H1 (cell line): Measurements from ENCODE around the gene MMP15. TPM values are rescaled to one million over a fixed set of nuclear protein-coding genes. Genes with fewer than 3 reads are reported as not detected.

Source experiments
- CTCF ChIA-PET: fragments of 300-600 bp; sonication (Branson Sonifier 250); formaldehyde crosslinking; loops from one replicate; lab custom pipeline; 2021; ENCODE audit not compliant: partially characterized antibody; lab: Charles Lee
- POLR2A ChIA-PET: fragments of 300-600 bp; sonication (Branson Sonifier 250); formaldehyde crosslinking; loops from one replicate; lab custom pipeline; 2021; ENCODE audit warnings: inconsistent platforms; ENCODE audit not compliant: partially characterized antibody; lab: Charles Lee
- DNase-seq, 2 experiments: peaks; one replicate each; pipeline versions ENCODE4 v3.0.0 to v3.0.0-alpha.2; 2010 to 2022; ENCODE audit warnings: low spot score in 2 of 2, low read depth in 1 of 2, mixed read lengths in 1 of 2
- FAIRE-seq: peaks from 2 replicates; lab custom pipeline; 2011; peaks lifted over from hg19 to GRCh38; lab: Jason Lieb, UNC
- H2AFZ ChIP-seq: 2 replicates; pipeline ENCODE4 v1.8.1; 2012; ENCODE audit warnings: low read length, inconsistent platforms
- H2AK5ac ChIP-seq: 2 replicates; pipeline ENCODE4 v1.6.1; 2013; ENCODE audit warnings: low read depth, low read length
- H2BK120ac ChIP-seq: replicated peaks from 2 replicates; pipeline ENCODE3; 2013; ENCODE audit warnings: low read depth, low read length, inconsistent platforms
- H2BK12ac ChIP-seq: 2 replicates; pipeline ENCODE4 v1.6.1; 2013; ENCODE audit warnings: low read depth, low read length
- H2BK15ac ChIP-seq: 2 replicates; pipeline ENCODE4 v1.6.1; 2013; ENCODE audit warnings: low read length
- H2BK20ac ChIP-seq: 2 replicates; pipeline ENCODE4 v1.6.1; 2013; ENCODE audit warnings: low read length
- H2BK5ac ChIP-seq: 2 replicates; pipeline ENCODE4 v1.6.1; 2013; ENCODE audit warnings: low read depth, low read length
- H3K14ac ChIP-seq: 2 replicates; pipeline ENCODE4 v1.6.1; 2013; ENCODE audit warnings: inconsistent platforms; ENCODE audit not compliant: insufficient read length
- H3K18ac ChIP-seq: 2 replicates; pipeline ENCODE4 v1.6.1; 2013; ENCODE audit warnings: low read length; ENCODE audit errors: extremely low read depth
- H3K23ac ChIP-seq: 2 replicates; pipeline ENCODE4 v1.6.1; 2013; ENCODE audit warnings: inconsistent platforms; ENCODE audit not compliant: insufficient read length
- H3K23me2 ChIP-seq: 2 replicates; pipeline ENCODE4 v1.6.1; 2013; ENCODE audit warnings: low read depth, low read length
- H3K27ac ChIP-seq: 2 replicates; pipeline ENCODE4 v1.6.1; 2011; ENCODE audit warnings: low read depth, low read length, inconsistent platforms
- H3K27me3 ChIP-seq, 4 experiments: replicated peaks in 1 of 4; 1 replicate in 1 of 4; 2 replicates in 3 of 4; pipeline versions ENCODE4 v1.6.1 to v1.8.1; 2011 to 2013; ENCODE audit warnings: low read length in 3 of 4, mild to moderate bottlenecking in 3 of 4, inconsistent platforms in 2 of 4, mixed read lengths in 2 of 4, moderate library complexity in 1 of 4; ENCODE audit not compliant: control insufficient read depth in 3 of 4, insufficient read depth in 3 of 4; ENCODE audit errors: extremely low read depth in 1 of 4
- H3K36me3 ChIP-seq, 4 experiments: 2 replicates each; pipeline versions ENCODE4 v1.6.1 to v1.8.1; 2011 to 2013; ENCODE audit warnings: mild to moderate bottlenecking in 4 of 4, low read length in 3 of 4, moderate library complexity in 2 of 4, control low read depth in 1 of 4, inconsistent platforms in 1 of 4; ENCODE audit not compliant: insufficient read depth in 4 of 4, control insufficient read depth in 2 of 4
- H3K4ac ChIP-seq: replicated peaks from 2 replicates; pipeline ENCODE3; 2013; ENCODE audit warnings: low read length, low read depth, mixed read lengths, inconsistent platforms; ENCODE audit not compliant: insufficient read length
- H3K4me1 ChIP-seq, 4 experiments: replicated peaks in 1 of 4; 1 replicate in 1 of 4; 2 replicates in 3 of 4; pipeline versions ENCODE4 v1.6.1 to v1.8.1; 2011 to 2013; ENCODE audit warnings: low read length in 3 of 4, inconsistent platforms in 2 of 4, mixed read lengths in 1 of 4; ENCODE audit not compliant: insufficient read depth in 4 of 4, control insufficient read depth in 3 of 4
- H3K4me2 ChIP-seq, 2 experiments: 2 replicates each; pipeline versions ENCODE4 v1.6.1 to v1.8.1; 2011 to 2013; ENCODE audit warnings: low read depth in 2 of 2, low read length in 2 of 2, control low read depth in 1 of 2, inconsistent platforms in 1 of 2, mild to moderate bottlenecking in 1 of 2; ENCODE audit not compliant: insufficient read depth in 1 of 2
- H3K4me3 ChIP-seq, 4 experiments: fragments of 200-600, 300-600 bp in 1 of 4; sonication (generic), shearing (Covaris generic), sonication (Bioruptor Twin) in 1 of 4; 2 replicates each; pipeline versions ENCODE4 v1.5.1 to v1.8.1; 2011 to 2016; ENCODE audit warnings: low read length in 4 of 4, low read depth in 3 of 4, control low read depth in 2 of 4, inconsistent platforms in 2 of 4, mild to moderate bottlenecking in 2 of 4, mixed read lengths in 1 of 4, moderate library complexity in 1 of 4; ENCODE audit not compliant: insufficient read depth in 2 of 4; ENCODE audit errors: extremely low read depth in 1 of 4
- H3K56ac ChIP-seq: replicated peaks from 2 replicates; pipeline ENCODE3; 2013; ENCODE audit warnings: low read depth, mild to moderate bottlenecking, mixed read lengths, low read length, inconsistent platforms; ENCODE audit not compliant: insufficient read length
- H3K79me1 ChIP-seq: 2 replicates; pipeline ENCODE4 v1.6.1; 2013; ENCODE audit warnings: low read depth, low read length, control low read depth
- H3K79me2 ChIP-seq, 2 experiments: 2 replicates each; pipeline versions ENCODE4 v1.6.1 to v1.8.1; 2012 to 2013; ENCODE audit warnings: low read length in 2 of 2, mild to moderate bottlenecking in 2 of 2, inconsistent platforms in 1 of 2; ENCODE audit not compliant: insufficient read depth in 2 of 2, control insufficient read depth in 1 of 2
- H3K9ac ChIP-seq, 4 experiments: replicated peaks in 1 of 4; 1 replicate in 1 of 4; 2 replicates in 3 of 4; pipeline versions ENCODE4 v1.6.1 to v1.8.1; 2011 to 2013; ENCODE audit warnings: low read depth in 3 of 4, low read length in 3 of 4, control low read depth in 2 of 4, mild to moderate bottlenecking in 2 of 4, moderate library complexity in 2 of 4, inconsistent platforms in 1 of 4; ENCODE audit errors: extremely low read depth in 1 of 4
- H3K9me3 ChIP-seq, 2 experiments: 2 replicates each; pipeline versions ENCODE4 v1.6.1 to v1.8.1; 2012 to 2013; ENCODE audit warnings: mild to moderate bottlenecking in 2 of 2, moderate library complexity in 2 of 2, control low read depth in 1 of 2, inconsistent platforms in 1 of 2, low read depth in 1 of 2, low read length in 1 of 2, mixed read lengths in 1 of 2; ENCODE audit not compliant: insufficient read depth in 2 of 2
- H4K20me1 ChIP-seq, 2 experiments: replicated peaks in 1 of 2; 2 replicates each; pipeline versions ENCODE3 to v1.8.1; 2011 to 2013; ENCODE audit warnings: inconsistent platforms in 2 of 2, low read length in 2 of 2, mild to moderate bottlenecking in 1 of 2; ENCODE audit not compliant: insufficient read depth in 2 of 2, control insufficient read depth in 1 of 2
- H4K5ac ChIP-seq: 2 replicates; pipeline ENCODE4 v1.6.1; 2013; ENCODE audit warnings: low read length, low read depth, mixed read lengths, inconsistent platforms; ENCODE audit not compliant: insufficient read length
- H4K8ac ChIP-seq: 2 replicates; pipeline ENCODE4 v1.8.0; 2013; ENCODE audit warnings: mild to moderate bottlenecking, moderate library complexity, low read length, inconsistent platforms; ENCODE audit not compliant: insufficient read depth; ENCODE audit errors: extremely low read depth
- H4K91ac ChIP-seq: replicated peaks from 2 replicates; pipeline ENCODE3; 2013; ENCODE audit warnings: low read length, mixed read lengths, inconsistent platforms; ENCODE audit not compliant: insufficient read length
- BCL11A ChIP-seq, 2 experiments: IDR thresholded peaks; one replicate each; pipeline ENCODE4 v1.6.1; 2011; ENCODE audit warnings: low read depth in 2 of 2, low read length in 2 of 2, mild to moderate bottlenecking in 2 of 2
- HDAC2 ChIP-seq, 2 experiments: fragments of 300-600 bp in 1 of 2; sonication (generic) in 1 of 2; IDR thresholded peaks; 2 replicates each; pipeline ENCODE4 v1.6.1; 2011 to 2012; ENCODE audit warnings: low read depth in 2 of 2, low read length in 2 of 2, mild to moderate bottlenecking in 2 of 2, moderate library complexity in 2 of 2, borderline replicate concordance in 1 of 2, inconsistent platforms in 1 of 2
- KDM4A ChIP-seq: IDR thresholded peaks from one replicate; pipeline ENCODE4 v1.7.1; 2012; ENCODE audit warnings: low read depth, mild to moderate bottlenecking, moderate library complexity, low read length, inconsistent platforms; ENCODE audit not compliant: severe bottlenecking
- NANOG ChIP-seq: IDR thresholded peaks from 2 replicates; pipeline ENCODE4 v1.6.1; 2011; ENCODE audit warnings: low read length, low read depth, mild to moderate bottlenecking, inconsistent platforms; ENCODE audit not compliant: insufficient read depth, poor library complexity, severe bottlenecking
- RBBP5 ChIP-seq: IDR thresholded peaks from 2 replicates; pipeline ENCODE4 v1.7.1; 2012; ENCODE audit warnings: low read depth, mild to moderate bottlenecking, inconsistent platforms, low read length, moderate library complexity, borderline replicate concordance
- SIN3A ChIP-seq, 2 experiments: IDR thresholded peaks in 1 of 2; conservative IDR thresholded peaks in 1 of 2; 2 replicates each; pipeline ENCODE4 v1.6.1; 2011 to 2012; ENCODE audit warnings: low read length in 2 of 2, improper control_type of control experiment in 1 of 2, low read depth in 1 of 2, mild to moderate bottlenecking in 1 of 2
- TAF1 ChIP-seq: IDR thresholded peaks from 2 replicates; pipeline ENCODE4 v1.6.1; 2011; ENCODE audit warnings: mild to moderate bottlenecking, low read depth, low read length
- WGBS, 2 experiments: shearing (Covaris generic) in 1 of 2; methylation state at CpG; one replicate each; pipeline versions ENCODE4 v1.1.6 to v1.1.7; 2013 to 2015; ENCODE audit warnings: low lambda C conversion rate in 2 of 2, mixed read lengths in 2 of 2, inconsistent platforms in 1 of 2, low coverage in 1 of 2, missing lambda C conversion rate in 1 of 2; ENCODE audit not compliant: insufficient replicate concordance in 2 of 2, insufficient coverage in 1 of 2, insufficient read length in 1 of 2; ENCODE audit errors: extremely low coverage in 1 of 2, missing lambda C conversion rate in 1 of 2; 5-methylcytosine and 5-hydroxymethylcytosine counted together
- polyA plus RNA-seq, 7 experiments: library from polyadenylated mRNA; depleted of rRNA in 3 of 7; stranded (reverse) in 5 of 7; unstranded in 2 of 7; fragments of >200 nt in 5 of 7; fragments of 200-250 nt in 2 of 7; gene quantifications; 1 replicate in 5 of 7; 2 replicates in 1 of 7; 4 replicates in 1 of 7; pipeline versions ENCODE4 v1.2.1 to v1.2.3, GENCODE V29; 2011 to 2013; ENCODE audit warnings: missing spikeins in 2 of 7, mixed read lengths in 2 of 7
- total RNA-seq: library from RNA; stranded (reverse); fragmentation: NEBNext Ultra II Directional; extraction: Animal tissue kit (Norgen Biotek cat#: 25700); gene quantifications from 2 replicates; pipeline ENCODE4 v1.2.1, GENCODE V29; 2021
- TF ChIP-seq, protein P1 (sequence below): IDR thresholded peaks from 2 replicates; pipeline ENCODE4 v1.6.1; 2012; ENCODE audit warnings: inconsistent platforms
- TF ChIP-seq, protein P2 (sequence below): IDR thresholded peaks from 2 replicates; pipeline ENCODE4 v1.6.1; 2011; ENCODE audit warnings: low read length, improper control_type of control experiment

MMP15 gene
- total and polyA plus RNA-seq, 2 of the 8 experiments (the other 6 are each of a cell fraction or from before 2014, with no cell fraction given): 38.5 to 42.2 TPM

DNA sequence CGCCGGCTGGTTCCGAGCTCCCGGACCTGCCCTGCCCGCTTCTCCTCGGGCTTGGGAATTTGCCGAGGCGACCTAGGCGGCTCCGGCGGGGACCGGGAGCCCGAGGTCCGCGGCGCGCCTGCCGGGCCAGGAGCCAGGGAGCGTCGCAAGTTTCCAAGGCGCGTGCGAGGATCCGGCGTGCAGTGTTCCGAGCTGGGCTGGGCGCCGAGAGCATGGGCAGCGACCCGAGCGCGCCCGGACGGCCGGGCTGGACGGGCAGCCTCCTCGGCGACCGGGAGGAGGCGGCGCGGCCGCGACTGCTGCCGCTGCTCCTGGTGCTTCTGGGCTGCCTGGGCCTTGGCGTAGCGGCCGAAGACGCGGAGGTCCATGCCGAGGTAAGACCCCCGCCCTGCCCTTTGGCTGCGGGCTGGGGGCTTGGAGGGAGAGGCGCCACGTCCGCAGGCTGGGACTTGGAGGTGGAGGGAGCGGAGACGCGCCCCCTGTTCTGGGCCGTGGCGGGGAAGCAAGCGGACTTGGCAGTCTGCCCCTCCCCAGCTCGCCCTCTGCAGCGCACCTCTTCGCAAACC lies 668 bp downstream of the MMP15 start:
- H2AFZ ChIP-seq: no peak overlapping the region
- H3K36me3 ChIP-seq: no peaks in the 10 kb centered on the region
- H2BK12ac ChIP-seq: no peak overlapping the region
- H4K91ac ChIP-seq: no peak overlapping the region
- POLR2A ChIA-PET: interaction anchor here (0.8 to 4.2 kb wide), 9 partner anchors 8 to 291 kb away, joined by 3 to 20 read pairs (median 5); partner anchors contain the start of genes CFAP20 and KATNB1
- no peak for FAIRE-seq
- 5% methylated on average over 36 of the region's 65 CpGs; no CpG with 5 or more reads in 1 of the 2 experiments for WGBS, 2 experiments
- H3K18ac ChIP-seq: peak overlapping the region; percentile 48
- H3K79me1 ChIP-seq: peaks cover 15% of the 10 kb centered on the region
- H2BK5ac ChIP-seq: peak overlapping the region; percentile 75; the same call in 1 of the 2 replicates
- H3K23me2 ChIP-seq: peaks cover 25% of the 10 kb centered on the region; the same call in 1 of the 2 replicates
- peak overlapping the region; percentile 28; the same call in 1 of the 2 replicates for H4K8ac ChIP-seq
- H2AK5ac ChIP-seq: peak overlapping the region; percentile 40; the same call in 1 of the 2 replicates
- no peak overlapping the region for H2BK20ac ChIP-seq
- no peaks in the 10 kb centered on the region; a peak in 3 of 7 replicates for H3K27me3 ChIP-seq
- peaks cover 0 to 38% of the 10 kb centered on the region in 2 experiments; a peak in 2 of 4 replicates for H3K79me2 ChIP-seq
- H3K23ac ChIP-seq: no peak overlapping the region
- peak overlapping the region; percentile 45 to 82 (median 59); a peak in 6 of 7 replicates for H3K9ac ChIP-seq
- no peak overlapping the region for H3K27ac ChIP-seq
- peak in 1 of 2 experiments; percentile 72 for DNase-seq
- H4K20me1 ChIP-seq: peaks cover 0 to 14% of the 10 kb centered on the region in 2 experiments
- no peak overlapping the region for H3K14ac ChIP-seq
- no peak overlapping the region for H4K5ac ChIP-seq
- no peak overlapping the region for H2BK15ac ChIP-seq
- no peaks in the 10 kb centered on the region for H3K9me3 ChIP-seq
- CTCF ChIA-PET: interaction anchor here (0.8 to 19.9 kb wide), 6 partner anchors 10 to 96 kb away, joined by 3 to 362 read pairs (median 14); partner anchors contain the start of gene CFAP20
- no peak overlapping the region for H2BK120ac ChIP-seq
- H3K4ac ChIP-seq: no peak overlapping the region
- H3K56ac ChIP-seq: no peak overlapping the region
- H3K4me2 ChIP-seq: peak overlapping the region; percentile 83 to 99
- H3K4me1 ChIP-seq: peaks cover 0 to 31% (median 20%) of the 10 kb centered on the region in 4 experiments; a peak in 6 of 7 replicates
- H3K4me3 ChIP-seq: peak overlapping the region; percentile 73 to 90 (median 82)
- TF ChIP-seq HDAC2 (IDR thresholded peaks at IDR 0.05; ENCODE audit: borderline replicate concordance in 1 of 2, low read depth in 2 of 2, low read length in 2 of 2): no peak
- TF ChIP-seq BCL11A (IDR thresholded peaks at IDR 0.05; ENCODE audit: low read depth in 2 of 2, low read length in 2 of 2): no peak
- TF ChIP-seq KDM4A: peak; percentile 5
- no peak for TF ChIP-seq NANOG
- TF ChIP-seq, protein P1, sequence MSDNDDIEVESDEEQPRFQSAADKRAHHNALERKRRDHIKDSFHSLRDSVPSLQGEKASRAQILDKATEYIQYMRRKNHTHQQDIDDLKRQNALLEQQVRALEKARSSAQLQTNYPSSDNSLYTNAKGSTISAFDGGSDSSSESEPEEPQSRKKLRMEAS: peak; percentile 55; the same call in 1 of the 2 replicates
- TF ChIP-seq TAF1: no peak
- TF ChIP-seq SIN3A (conservative IDR thresholded peaks at IDR 0.05 in 1 of 2, IDR thresholded peaks at IDR 0.05 in 1 of 2; ENCODE audit: low read depth in 1 of 2, low read length in 2 of 2): 0 out of 4 replicates have a peak, but pooled peaks of 1 of the 2 experiments have one; percentile 65
- peak; percentile 45; the same call in 1 of the 2 replicates for TF ChIP-seq RBBP5
- TF ChIP-seq, protein P2, sequence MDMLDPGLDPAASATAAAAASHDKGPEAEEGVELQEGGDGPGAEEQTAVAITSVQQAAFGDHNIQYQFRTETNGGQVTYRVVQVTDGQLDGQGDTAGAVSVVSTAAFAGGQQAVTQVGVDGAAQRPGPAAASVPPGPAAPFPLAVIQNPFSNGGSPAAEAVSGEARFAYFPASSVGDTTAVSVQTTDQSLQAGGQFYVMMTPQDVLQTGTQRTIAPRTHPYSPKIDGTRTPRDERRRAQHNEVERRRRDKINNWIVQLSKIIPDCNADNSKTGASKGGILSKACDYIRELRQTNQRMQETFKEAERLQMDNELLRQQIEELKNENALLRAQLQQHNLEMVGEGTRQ: no peak
